ENCODE results near the gene GTF2A1L.
"Not testable (repeated sequence)": the region's sequence is repeated elsewhere in the genome, so short reads cannot be mapped to it uniquely, and the experiment has no call there.

Gene GTF2A1L

GRCh38 chr2:48617618-48618017, at the start of gene GTF2A1L:
GTF2A1L (plus strand) TSS chr2:48617856; CDS start chr2:48617875, 19 bp downstream.
- DNase-seq (ENCODE audit: low read depth), result no peak

GRCh38 chr2:48568547-48568946, 49.1 kb upstream of the GTF2A1L start:
- DNase-seq (ENCODE audit: low read depth), result no peak

GRCh38 chr2:48569433-48569832, 48.2 kb upstream of the GTF2A1L start:
- no peak for DNase-seq (ENCODE audit: low read depth)

- DNase-seq (ENCODE audit: low read depth), result no peak
These were observed 44.8 kb upstream of the GTF2A1L start for GRCh38 chr2:48572816-48573215.

- DNase-seq (ENCODE audit: low read depth), result no peak
These were observed 43.0 kb upstream of the GTF2A1L start for GRCh38 chr2:48574353-48575287.

GRCh38 chr2:48578313-48578712, 39.3 kb upstream of the GTF2A1L start:
- DNase-seq (ENCODE audit: low read depth), result no peak

- no peak for DNase-seq (ENCODE audit: low read depth)
These were observed 33.7 kb upstream of the GTF2A1L start for GRCh38 chr2:48583961-48584360.

- DNase-seq (ENCODE audit: low read depth), result no peak
These were observed 33.1 kb upstream of the GTF2A1L start for GRCh38 chr2:48584551-48584950.

- DNase-seq (ENCODE audit: low read depth), result no peak
These were observed 31.2 kb upstream of the GTF2A1L start for GRCh38 chr2:48586433-48586832.

GRCh38 chr2:48587560-48587959, 30.1 kb upstream of the GTF2A1L start:
- DNase-seq (ENCODE audit: low read depth), result no peak

- DNase-seq (ENCODE audit: low read depth), result no peak
These were observed 29.7 kb upstream of the GTF2A1L start for GRCh38 chr2:48587961-48588360.

- DNase-seq (ENCODE audit: low read depth), result no peak
These were observed 28.9 kb upstream of the GTF2A1L start for GRCh38 chr2:48588745-48589144.

GRCh38 chr2:48589170-48589767, 28.4 kb upstream of the GTF2A1L start:
- DNase-seq (ENCODE audit: low read depth), result no peak

- no peak for DNase-seq (ENCODE audit: low read depth)
These were observed 27.6 kb upstream of the GTF2A1L start for GRCh38 chr2:48590017-48590416.

- no peak for DNase-seq (ENCODE audit: low read depth)
These were observed 25.6 kb upstream of the GTF2A1L start for GRCh38 chr2:48592067-48592466.

GRCh38 chr2:48596751-48597150, 20.9 kb upstream of the GTF2A1L start:
- not testable (repeated sequence) for DNase-seq (ENCODE audit: low read depth)

GRCh38 chr2:48597492-48597891, 20.2 kb upstream of the GTF2A1L start:
- no peak for DNase-seq (ENCODE audit: low read depth)

- DNase-seq (ENCODE audit: low read depth), result peak; percentile 39
These were observed 17.3 kb upstream of the GTF2A1L start for GRCh38 chr2:48600204-48600813.

GRCh38 chr2:48600917-48601316, 16.7 kb upstream of the GTF2A1L start:
- DNase-seq (ENCODE audit: low read depth), result peak; percentile 47

- DNase-seq (ENCODE audit: low read depth), result no peak
These were observed 16.3 kb upstream of the GTF2A1L start for GRCh38 chr2:48601349-48601748.

GRCh38 chr2:48605482-48606175, 12.0 kb upstream of the GTF2A1L start:
- no peak for DNase-seq (ENCODE audit: low read depth)

GRCh38 chr2:48607307-48608014, 10.2 kb upstream of the GTF2A1L start:
- DNase-seq (ENCODE audit: low read depth), result no peak
